DMS153 (cell line): Measurements from ENCODE around the gene SLC39A3.

Experiments used
- DNase-seq: peaks from one replicate; lab custom pipeline; 2025; lab: John Stamatoyannopoulos, UW

The SLC39A3 gene, protein sequence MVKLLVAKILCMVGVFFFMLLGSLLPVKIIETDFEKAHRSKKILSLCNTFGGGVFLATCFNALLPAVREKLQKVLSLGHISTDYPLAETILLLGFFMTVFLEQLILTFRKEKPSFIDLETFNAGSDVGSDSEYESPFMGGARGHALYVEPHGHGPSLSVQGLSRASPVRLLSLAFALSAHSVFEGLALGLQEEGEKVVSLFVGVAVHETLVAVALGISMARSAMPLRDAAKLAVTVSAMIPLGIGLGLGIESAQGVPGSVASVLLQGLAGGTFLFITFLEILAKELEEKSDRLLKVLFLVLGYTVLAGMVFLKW

GRCh38 chr19:2739602-2740313 is at the start of gene SLC39A3:
Gene SLC39A3 (minus strand): TSS chr19:2740017. CDS start chr19:2737257, 2,760 bp downstream.
- DNase-seq: peak; percentile 90

DNA sequence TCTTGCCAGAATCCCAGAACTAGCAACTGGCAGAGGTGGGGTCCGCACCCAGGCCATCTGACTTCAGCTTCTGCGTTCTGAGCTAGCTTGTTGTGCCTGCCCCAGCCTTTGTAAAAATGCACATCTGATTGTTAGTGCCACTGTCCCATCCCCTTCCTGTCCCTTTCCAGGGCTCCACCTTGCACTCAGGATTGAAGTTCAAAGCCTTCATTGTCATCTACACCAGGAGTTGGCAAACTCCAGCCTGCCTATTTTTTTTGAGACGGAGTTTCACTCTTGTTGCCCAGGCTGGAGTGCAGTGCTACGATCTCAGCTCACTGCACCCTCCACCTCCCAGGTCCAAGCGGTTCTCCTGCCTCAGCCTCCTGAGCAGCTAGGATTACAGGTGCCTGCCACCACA is 48.4 kb upstream of the SLC39A3 start:
- DNase-seq: no peak

DNA sequence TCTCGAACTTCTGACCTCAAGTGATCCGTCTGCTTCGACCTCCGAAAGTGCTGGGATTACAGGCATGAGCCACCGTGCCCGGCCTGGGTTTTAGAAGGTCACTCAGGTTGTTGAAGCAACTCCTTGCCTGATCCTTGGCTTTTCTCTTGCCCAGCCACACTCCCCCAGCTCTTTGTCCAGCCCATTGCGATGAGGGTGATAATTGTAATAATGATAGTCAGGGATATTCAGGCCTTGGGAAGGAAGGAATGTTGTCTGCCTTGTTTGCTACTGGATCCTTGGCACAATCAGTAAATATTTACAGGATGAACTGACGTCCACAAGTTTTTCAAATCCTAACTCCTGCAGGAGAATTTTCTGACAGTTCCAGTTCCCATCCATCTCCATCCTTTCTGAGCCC is 47.3 kb upstream of the SLC39A3 start:
- DNase-seq: no peak

- DNase-seq: peak; percentile 98
Observed at GRCh38 chr19:2785244-2785997, 45.6 kb upstream of the SLC39A3 start, which contains the start of gene THOP1. Gene THOP1 (plus strand): TSS chr19:2785503. CDS start chr19:2785663, 160 bp downstream.

GRCh38 chr19:2783781-2784145 is 43.9 kb upstream of the SLC39A3 start:
- DNase-seq: no peak

- DNase-seq: peak; percentile 98
Observed at GRCh38 chr19:2782936-2783780, 43.3 kb upstream of the SLC39A3 start, which contains the start of gene SGTA. Gene SGTA (minus strand): TSS chr19:2783273. CDS start chr19:2769068, 14,205 bp downstream.

GRCh38 chr19:2782329-2782935 is 42.6 kb upstream of the SLC39A3 start:
- DNase-seq: no peak

DNA sequence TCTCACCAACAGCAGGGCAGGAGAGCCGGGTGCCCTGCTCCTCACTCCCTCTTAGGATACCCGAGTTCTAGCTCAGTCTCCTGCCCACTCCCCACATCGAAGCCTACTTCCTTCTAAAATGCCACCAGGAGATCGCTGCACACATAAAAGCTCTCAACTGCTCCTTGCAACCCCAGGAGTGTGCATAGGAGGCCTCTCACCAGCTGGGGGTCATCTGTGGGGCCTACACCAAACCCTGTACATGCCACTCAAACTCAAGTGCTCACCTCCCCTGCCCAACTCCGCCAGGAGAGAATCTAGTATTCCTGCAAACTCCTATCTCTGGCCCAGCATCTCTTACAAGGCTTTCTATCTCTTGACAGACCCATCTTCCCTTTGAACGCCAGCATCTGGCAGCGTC is 40.5 kb upstream of the SLC39A3 start:
- no peak for DNase-seq

- no peak for DNase-seq
Observed at GRCh38 chr19:2779121-2779740, 39.4 kb upstream of the SLC39A3 start.

- DNase-seq: no peak
Observed at GRCh38 chr19:2777952-2778683, 38.3 kb upstream of the SLC39A3 start.

GRCh38 chr19:2775556-2776430 is 36.0 kb upstream of the SLC39A3 start:
- no peak for DNase-seq

DNA sequence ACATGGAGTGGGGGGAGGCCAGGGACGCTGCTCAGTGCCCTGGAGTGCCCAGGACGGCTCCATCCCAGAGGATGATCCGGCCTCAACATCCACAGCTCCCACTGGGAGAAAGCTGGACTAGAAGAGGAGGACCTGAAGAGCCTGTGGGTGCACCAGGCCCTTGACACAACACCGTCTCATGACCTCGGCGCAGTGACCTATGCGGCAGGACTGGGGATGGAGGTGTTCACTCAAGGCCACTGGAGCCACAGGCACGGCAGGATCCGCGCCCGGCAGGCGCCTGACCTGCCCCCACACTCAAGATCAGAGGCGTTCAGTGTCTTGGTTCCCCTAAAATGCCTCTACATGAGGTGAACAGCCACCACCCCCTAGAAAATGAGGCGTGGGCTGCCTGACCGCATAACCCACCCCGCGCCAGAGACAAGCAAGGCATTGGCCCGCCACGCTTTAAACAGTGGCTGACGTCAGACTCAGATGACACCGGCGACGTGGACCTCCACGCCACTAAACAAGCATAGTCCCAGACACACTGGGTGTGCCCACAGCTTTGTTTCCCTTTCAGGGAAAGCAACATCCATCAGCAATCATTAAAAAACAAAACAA is 35.2 kb upstream of the SLC39A3 start:
- no peak for DNase-seq

DNA sequence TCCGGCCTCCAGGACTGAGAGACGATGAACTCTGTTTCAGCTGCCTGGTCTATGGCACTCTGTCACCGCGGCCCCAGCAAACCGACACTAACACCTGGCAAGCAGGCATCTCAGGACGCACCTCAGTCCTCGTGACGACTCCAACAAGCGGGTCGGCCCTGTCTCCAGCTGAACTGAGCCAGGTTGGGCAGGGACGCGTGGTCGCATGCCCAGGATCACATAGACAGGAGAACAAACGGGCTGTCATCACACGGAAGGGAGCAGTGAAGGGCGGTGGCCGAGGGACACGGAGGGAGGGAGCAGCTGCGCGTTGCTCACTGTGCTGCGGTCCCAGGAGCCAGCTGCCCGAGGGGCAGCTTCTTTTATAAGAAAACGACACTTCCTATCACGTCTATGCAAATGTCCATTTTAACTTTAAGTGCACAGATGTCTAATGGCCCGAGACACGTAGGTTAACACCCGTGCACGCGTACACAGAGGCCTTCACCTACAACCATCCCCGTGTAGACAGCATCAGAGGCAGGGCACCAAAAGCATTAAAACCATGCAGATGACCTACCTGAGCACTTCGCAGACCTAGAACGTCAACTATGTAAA is 34.4 kb upstream of the SLC39A3 start:
- DNase-seq: no peak

DNA sequence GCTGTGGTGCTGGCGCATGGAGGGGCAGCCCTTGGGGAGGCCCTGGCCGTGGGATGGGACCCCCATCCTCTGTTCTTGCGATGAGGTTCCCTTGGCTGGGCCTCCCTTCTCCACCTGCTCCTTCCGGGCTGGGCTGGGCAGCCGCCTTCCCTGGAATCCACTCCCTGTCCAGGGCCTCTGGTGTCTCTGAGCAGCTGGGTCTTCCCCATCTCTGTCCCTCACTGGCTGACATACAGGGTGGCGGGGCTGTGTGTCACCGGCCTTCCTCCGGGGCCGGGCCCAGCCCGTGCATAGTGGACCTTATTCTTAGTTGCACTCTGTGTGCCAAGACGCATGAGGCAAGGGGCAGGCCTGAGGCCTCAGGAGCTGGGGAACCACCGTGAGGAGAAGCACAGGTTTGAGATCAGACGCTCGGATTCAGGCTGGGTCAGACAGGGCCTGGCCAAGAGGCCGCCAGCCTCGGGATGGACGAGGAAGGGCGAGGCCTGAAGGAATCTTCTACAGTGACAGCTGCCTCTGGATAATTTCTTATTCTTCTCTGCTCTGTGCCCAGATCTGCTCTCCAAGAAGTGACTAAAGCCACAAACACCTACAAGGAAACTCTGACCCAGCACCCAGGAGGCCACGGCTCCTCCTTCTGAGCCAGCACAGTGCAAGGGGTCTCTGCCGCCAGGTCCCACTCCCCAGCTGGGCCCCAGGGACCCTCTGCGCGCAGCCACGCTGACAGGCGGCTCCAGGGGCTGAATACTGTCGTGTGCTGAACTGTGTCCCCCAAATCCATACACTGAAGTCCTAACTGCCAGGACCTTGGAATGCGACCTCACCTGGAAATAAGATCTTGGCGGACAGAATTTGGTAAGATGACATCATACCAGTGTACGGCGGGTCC is 32.2 kb upstream of the SLC39A3 start:
- DNase-seq: no peak

DNA sequence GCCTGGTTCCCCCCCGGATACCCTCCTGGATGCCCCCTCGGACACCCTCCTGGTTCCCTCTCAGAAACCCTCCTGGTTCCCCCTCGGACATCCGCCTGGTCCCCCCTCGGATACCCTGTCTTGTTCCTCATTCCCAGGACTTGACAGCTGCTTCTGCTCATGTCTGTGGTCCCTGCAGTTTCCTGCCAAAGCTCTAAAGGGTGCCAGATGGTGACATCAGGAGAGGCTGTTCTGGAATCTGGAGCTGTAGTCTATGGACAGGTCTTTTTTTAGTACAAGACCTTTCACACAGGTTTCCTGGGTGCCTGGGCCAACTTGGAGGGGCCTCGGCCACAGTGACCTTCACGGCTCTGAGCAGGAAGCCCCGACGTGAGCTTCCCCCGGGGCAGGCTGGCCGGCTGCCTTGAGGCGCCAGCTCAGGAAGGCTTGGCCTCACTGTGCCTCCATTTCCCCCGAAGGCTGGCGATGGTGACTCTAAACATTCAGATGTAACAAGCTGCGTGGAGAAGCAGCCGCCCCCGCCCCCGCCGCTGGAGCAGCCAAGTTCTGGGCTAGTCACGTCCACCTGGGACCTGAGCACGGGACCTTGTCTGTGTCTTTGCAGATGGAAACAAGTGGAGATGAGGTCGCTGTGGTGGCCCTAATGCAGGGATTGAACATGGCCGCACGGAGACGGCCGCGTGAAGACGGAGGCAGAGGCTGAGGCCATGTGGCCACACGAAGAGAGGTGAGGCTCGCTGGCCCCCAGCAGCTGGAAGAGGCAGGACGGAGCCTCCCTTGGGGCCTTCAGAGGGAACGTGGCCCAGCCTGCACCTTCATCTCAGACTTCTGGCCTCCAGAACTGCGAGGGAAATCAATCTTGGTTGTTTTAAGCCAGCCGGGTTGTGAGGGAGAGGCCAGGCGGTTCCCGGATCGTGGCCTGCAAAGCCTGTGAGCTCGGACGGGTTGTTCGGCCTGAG is 30.5 kb upstream of the SLC39A3 start:
- DNase-seq: no peak

- DNase-seq: no peak
Observed at GRCh38 chr19:2769218-2769617, 29.4 kb upstream of the SLC39A3 start.
